HG02571 (cell line): ENCODE data around the gene SCAMP3.

Source experiments
- ATAC-seq: cut with Tn5 transposase; IDR thresholded peaks from one replicate; pipeline ENCODE4 v1.9.1; 2021; ENCODE audit warnings: mild to moderate bottlenecking, moderate library complexity; ENCODE audit not compliant: unreplicated experiment

Gene SCAMP3

DNA sequence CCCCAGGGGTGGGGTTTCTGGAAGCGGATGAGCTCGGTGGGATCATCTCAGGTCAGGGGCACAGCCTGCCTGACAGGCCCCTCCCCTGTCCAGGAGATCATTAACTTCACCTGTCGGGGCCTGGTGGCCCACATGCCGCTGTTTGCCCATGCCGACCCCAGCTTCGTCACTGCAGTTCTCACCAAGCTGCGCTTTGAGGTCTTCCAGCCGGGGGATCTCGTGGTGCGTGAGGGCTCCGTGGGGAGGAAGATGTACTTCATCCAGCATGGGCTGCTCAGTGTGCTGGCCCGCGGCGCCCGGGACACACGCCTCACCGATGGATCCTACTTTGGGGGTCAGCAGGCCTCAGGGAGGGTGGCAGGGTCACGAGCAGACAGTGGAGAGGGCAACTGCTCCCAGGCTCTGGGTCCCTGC, 23.5 kb upstream of the SCAMP3 start:
- no peak for ATAC-seq

DNA sequence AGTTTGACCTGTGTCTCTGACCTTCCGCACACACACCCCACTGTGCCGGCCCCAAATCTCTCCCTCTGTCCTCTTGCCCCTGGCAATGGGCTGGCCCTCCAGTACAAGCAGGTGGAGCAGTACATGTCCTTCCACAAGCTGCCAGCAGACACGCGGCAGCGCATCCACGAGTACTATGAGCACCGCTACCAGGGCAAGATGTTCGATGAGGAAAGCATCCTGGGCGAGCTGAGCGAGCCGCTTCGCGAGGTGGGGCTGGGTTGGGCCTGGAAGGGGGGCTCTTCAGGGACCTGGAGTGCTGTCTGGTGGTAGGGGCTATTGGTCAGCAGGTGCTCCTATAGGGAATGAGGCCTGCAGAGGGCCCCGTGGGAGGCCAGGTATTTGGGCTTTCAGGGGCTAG, 22.9 kb upstream of the SCAMP3 start:
- ATAC-seq = no peak

DNA sequence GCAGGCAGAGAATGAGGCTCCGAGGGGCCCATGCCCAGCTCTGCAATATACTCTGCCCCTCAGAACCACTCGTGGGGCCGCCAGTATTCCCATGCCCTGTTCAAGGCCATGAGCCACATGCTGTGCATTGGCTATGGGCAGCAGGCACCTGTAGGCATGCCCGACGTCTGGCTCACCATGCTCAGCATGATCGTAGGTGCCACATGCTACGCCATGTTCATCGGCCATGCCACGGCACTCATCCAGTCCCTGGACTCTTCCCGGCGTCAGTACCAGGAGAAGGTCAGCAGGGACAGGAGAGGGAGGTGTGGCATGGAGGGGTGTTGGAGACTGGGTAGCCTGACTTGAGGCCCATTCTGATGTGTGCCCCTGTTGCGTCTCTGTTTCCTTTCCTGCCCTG, 22.3 kb upstream of the SCAMP3 start:
- no peak for ATAC-seq

DNA sequence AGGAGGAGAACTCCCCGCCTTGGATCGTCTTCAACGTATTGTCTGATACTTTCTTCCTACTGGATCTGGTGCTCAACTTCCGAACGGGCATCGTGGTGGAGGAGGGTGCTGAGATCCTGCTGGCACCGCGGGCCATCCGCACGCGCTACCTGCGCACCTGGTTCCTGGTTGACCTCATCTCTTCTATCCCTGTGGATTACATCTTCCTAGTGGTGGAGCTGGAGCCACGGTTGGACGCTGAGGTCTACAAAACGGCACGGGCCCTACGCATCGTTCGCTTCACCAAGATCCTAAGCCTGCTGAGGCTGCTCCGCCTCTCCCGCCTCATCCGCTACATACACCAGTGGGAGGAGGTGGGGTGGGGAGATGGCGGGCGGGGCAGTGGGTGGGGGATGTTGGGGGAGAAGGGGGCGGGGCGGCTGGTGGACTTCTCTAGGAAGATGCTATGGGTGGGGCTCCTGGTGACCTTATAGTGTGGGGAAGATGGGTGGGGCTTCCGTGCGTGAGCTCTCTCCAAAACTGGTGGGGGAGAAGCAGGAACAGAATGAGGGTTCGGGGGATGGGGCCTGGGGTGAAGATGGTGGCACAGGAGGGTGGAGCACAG, 20.4 kb upstream of the SCAMP3 start:
- no peak for ATAC-seq

DNA sequence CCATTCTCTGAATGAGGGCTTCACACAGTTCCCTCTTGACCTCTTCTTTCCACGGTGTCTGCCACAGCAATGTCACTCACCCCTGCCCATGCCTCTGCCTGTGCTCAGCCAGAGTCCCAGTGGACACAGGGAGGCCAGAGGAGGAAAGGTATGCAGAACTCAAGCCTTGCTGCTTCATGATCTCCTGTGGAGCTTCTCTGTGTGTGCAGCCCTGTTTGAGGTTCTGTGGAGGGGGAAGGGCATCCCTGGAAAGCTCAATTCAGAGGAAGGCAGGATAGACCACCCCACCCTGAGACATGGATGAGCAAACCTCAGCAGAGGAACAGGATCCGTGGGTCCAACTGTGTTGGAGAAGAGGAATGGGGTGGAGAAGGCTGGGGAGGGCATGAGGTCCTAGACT, 17.1 kb upstream of the SCAMP3 start:
- no peak for ATAC-seq

DNA sequence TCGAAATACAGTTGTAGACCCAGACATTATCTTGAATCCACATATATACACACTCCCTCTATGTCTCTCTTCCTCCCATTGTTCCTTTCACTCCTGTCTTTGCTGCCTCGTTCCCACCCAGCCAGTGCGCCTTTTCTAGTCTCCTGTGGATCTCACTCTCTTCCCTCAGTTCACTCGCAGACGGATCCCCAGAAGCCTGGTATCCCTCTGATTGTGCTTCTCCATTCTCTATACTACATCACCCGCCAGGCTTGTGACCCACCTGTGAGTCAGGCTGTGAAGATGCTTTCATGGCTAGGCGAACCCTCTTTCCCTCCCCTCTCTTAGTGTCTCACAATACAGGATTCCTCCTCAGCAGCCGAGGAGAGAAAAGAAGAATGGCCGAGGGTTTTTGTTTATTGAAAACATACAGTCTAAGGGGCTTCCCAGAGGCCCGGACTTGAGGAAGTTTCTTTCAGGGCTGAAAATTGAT, 16.6 kb upstream of the SCAMP3 start:
- no peak for ATAC-seq

DNA sequence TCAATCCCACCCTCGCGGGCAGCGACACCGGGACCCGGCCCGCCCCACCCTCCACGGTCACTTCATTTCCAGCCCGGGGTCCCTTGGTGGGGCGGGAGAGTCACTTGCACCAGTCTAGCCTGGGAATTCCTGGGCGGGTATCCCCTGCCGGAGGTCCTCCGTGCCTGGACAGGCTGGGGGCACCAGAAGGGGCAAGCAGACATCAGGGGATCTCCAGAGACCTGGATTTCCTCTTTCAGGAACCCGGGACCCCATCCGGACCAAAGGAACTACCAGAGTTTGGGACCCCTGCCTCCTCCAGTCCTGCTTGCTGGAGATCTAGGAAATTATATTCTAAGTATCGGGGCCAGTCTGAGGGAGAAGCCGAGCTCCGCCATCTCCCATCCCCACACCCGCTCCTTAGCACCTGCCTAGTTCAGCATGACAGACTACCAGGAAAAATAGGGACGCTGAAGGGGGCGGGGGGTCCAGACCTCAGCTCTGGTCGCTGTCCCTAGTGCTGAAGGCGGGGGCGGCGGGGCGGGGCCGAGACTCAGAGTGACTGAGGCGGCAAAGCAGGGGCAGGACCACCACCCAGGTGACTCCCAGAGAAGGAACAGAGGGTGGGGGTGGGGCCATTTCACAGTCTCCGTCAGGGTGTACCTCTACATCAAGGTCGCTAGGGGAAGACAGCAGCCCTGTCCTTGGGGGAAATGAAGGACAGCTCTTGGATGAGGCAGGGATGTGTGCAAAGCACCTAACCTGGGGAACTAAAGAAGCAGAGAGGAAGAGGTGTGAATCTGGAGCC, 15.9 kb upstream of the SCAMP3 start:
- ATAC-seq = no peak

DNA sequence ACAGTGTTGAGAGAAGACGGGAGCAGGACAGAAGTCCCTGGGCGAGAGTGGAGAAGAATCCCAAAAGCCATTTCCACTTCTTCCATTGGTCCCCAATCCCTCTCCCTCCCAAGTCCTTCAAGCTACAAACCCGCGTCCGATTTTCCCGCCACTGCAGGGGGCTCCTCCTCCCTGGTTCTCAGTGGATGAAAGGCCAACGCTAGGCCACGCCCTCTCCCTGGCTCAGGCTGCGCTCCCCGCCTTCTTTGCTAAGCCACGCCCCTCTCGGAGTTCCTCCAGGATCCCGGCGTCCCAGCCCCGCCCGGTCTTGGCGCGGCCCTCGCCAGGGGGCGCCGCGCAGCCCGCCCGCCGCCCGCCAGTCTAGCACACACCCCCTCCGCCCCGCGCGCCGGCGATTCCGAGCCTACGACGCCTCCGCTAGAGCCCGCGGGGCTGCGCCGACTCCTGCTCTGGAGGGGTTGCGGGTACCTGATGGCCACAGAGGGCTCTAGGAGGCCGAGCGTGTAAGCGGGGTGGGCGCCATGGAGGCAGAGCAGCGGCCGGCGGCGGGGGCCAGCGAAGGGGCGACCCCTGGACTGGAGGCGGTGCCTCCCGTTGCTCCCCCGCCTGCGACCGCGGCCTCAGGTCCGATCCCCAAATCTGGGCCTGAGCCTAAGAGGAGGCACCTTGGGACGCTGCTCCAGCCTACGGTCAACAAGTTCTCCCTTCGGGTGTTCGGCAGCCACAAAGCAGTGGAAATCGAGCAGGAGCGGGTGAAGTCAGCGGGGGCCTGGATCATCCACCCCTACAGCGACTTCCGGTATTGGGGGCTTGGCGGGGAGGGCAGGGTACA, 15.1 kb upstream of the SCAMP3 start, which contains the start of gene HCN3:
TSS of gene HCN3 (plus strand) at position 394 of the 832 bp plus-strand sequence. CDS start at position 522, 128 bp downstream.
- peak; percentile 59 for ATAC-seq

DNA sequence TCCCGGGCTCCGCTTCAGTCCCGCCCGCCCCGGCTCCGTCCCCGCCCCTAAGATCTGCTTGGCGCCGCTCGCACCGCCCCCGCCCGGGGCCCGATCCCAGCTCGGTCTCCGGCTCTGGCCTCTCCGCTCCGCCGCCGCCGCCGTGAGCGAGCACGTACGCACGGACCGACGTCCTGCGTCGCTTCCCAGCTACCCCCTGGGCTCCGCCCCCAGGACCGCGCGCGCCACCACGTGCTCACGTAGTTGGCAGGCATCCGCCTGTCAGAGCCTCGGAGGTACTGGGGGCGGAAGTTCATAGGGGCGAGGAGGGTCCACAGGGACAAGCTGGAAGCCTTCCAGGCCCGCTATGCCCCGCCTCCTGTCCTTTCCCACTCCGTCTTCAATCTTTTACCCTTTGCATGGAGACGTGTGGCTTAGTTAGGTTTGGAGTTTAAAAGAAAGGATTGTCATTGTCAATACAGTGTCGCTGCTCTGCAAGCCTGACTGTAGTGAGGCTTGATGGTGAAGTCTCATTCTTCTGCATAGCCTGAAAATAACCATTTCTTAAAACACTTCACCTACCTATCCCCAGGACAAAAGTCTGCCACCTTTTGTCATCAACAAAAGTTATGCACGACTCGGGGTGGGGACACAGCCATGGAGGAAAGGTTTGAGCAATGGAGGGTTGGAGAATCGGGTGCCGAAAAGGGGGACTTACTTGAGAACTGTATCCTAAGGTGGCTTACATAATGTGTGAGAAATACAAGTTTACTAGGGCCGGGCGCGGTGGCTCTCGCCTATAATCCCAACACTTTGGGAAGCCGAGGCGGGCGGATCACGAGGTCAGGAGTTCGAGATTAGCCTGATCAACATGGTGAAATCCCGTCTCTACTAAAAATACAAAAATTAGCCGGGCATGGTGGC, 11.4 kb upstream of the SCAMP3 start, which contains the start of gene CLK2:
TSS of gene CLK2 (minus strand) at position 162 of the 903 bp plus-strand sequence. CDS start 2,527 bp downstream, outside the sequence.
- ATAC-seq = peak; percentile 74

DNA sequence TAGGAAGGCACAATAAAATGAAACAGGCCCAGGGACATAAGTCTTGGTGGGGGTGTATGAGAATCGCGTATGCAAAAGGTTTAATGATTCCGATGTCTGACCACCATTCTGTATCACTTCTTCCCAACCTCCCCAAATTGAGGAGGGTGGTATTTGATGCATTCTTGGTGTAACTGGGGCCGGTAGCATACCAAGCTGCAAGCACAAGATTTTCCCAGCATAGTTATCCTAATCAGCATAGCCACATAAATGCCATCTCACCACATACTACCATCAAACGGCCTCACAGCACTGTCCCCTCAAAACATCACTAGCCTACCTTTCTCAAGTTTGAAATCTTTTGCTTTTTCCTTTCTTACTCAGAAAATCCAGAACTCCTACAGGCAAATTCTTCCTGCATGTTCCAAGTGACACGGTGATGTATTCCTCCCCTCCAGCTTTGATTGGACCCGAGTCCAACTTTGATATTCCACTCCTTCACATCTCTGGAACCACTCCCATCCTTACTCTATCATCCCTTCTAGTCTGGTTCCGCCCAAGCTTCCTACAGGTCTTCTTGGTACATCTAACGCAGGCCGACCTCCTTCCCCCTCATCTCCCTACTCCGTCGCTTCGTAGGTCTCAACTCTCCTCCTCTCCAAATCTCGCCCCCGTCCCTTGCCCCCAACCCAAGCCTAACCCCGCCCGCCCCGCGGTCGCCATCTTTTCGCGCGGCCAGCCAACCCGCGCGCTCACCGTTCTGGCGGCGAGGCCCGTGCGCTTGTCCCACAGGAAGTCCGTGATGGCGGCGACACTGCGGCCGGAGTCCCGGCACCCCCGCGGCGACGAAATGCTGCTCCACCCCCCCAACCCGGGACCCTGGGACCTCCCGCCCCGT, 10.5 kb upstream of the SCAMP3 start:
- ATAC-seq = peak; percentile 34

DNA sequence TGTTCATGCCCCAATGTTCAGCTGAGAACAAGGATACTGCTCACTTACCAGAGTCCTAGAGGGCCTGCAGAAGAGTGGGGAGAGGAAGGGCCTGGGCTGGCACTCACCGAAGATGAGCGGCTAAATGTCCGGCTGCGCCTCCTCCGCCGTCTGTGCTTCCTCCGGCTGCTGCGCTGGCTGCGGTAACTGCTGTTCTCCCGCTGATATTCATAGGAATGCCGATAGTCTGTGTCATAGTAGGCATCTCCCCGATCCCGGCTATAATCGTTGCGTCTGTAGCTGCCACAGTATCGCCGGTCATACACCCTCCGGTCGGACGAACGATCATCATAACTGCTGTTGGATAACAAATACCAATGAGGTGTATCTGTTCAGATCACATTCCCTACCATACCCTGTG, 7.2 kb upstream of the SCAMP3 start:
- no peak for ATAC-seq

DNA sequence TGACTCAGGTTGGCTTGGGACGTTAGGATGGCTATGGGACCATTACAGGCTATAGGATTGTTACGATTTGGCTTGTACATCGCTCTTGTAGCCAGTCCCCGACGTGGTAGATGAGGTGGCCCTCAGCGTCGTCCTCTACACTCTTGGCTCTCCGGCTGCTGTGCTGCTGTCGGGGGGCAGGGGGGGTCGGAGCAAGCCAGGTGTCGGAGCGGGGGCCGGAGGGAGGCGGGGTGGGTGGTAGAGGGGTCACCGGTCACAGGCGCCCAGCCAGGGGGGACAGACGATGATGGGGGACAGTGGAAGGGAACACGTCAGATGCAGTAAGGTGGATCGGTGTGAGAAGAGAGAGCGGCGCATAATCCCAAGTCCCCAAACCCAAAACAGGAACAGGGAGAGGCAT, 6.5 kb upstream of the SCAMP3 start:
- no peak for ATAC-seq

DNA sequence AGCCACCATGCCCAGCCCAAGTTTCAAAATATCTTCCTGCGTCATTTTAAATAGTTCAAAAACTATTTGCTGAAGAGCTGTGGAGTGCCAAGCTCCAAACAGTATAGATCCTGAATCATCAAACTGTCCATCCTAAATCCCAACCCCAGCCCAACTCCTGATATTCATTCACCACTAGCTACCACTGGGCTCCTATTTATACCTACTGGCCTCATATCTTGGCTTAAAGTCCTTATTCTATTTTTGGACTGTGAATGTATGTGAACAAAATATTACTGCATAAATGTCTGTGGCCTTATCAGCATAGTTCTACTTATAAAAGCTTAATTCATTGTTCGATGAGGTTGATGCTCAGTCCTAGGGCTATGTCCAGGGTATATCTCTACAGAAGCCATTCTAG, 5.2 kb upstream of the SCAMP3 start:
- ATAC-seq = no peak

DNA sequence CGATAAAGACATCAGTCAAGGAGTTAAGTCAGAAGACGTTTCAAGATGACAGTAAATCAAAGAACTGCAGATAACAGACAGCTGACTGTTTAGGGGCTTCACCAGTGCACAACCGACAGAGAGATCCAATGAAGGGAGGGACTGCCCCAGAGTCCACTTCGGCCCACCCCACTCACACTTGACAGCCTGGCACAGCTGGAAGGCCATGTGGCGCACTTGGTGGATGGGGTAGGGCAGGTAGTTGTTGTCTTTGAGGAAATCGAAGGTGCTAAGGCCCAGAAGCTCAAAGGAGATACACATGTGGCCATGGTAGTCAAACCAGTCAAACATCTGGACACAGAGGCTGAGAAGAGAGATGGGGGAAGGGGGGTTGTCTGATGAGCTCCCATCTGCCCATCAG, 4.4 kb upstream of the SCAMP3 start:
- no peak for ATAC-seq

DNA sequence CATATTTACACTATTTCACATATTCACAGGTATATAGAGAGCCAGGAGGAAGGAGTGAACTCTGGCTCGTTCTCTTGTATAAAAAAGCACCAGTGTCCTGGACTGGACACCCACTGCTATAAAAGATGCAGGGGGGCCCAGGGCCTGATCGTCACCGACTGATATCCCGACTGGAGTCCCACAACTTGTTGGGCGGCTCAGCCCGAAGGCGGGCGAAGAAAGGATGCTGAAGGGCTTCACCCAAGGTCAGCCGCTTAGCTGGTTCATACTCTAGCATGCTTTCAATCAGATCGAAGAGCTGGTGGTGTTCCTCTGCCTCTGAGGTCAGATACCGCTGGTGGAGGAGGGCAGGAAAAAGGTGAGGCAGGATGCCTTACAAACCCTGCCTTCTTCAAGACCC, 907 bp upstream of the SCAMP3 start:
- ATAC-seq = no peak

DNA sequence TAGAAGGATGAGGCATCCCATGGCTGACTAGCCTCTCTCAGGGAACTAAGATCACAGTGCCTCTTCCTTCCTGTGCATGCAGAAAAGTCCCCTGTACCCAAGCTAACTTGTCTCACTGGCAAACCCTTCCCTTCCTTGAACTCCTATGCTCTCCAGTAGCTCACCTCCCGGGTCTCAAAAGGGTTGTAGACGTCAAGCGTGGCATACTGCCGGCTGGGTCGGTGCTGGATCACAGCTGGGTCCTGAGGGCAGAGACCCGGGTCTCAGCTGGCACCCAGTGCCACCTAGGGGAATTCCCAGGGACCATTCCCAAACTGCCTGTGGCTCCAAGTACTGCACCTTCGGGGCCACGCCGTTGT, 688 bp downstream of the SCAMP3 start:
- no peak for ATAC-seq

DNA sequence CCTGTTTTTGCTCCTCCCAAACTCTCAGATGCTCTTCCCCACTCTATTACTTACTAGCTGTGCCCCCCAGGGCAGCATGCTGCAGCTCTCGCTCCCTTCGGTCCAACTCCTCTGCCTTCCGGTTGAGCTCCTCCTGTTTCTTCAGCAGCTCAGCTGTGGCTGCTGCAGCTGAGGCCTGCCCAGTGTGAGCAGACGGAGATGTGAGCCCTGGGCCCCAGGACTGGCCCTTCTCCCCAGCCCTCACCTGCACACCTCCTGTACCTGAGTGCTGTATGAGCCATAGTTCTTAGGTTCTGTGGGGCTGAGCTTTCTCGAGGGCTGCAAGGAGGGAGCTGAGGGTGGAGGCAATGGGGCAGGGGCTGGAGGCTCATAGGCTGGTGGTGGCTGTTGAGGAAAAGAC, 1.9 kb downstream of the SCAMP3 start:
- ATAC-seq = no peak

DNA sequence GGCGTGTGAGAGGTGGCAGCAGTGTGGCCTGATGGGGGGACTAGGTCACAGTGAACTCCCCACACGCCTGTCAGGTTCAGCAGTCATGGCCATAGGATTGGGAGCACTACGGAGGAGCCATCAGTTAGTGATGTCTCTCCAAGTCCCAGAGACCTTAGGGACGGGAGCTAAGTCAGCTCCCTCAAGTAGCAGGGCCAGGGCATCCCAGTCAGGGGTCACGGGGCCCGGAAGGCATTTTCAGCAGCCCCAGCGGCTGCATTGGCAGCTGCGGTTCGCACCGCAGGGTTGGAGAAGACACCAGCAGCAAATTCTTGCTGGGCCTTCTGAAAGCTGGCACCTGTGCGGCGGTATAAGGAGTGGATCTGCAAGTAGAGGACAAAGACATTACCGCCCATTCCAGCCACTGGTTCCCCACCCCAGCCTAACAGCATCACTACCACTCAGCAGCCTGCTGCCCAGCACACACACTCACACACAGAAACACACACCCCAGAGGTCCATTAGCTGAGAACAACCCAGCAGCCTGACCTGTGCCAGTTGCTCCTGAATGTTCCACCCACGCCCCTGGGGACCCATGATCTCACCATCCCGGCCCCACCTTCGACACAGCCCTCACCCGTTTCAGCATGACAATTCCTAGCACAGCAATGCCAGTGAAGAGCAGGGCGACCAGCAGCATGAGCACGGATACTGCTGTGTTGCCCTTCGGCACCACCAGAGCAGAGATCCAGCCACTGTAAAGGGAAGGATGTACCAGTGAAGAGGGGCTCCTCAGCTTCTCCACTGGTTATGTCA, 5.9 kb downstream of the SCAMP3 start:
- no peak for ATAC-seq
